Activated CD8-positive, alpha-beta T cell treated with anti-CD3 and anti-CD28 coated beads, Interleukin-2, amount 10 ng/mL, durations not matched to agents 7 days and 5 days (primary cell): ENCODE results near the gene KCNC4. TPM values are rescaled to one million over a fixed set of nuclear protein-coding genes. Genes with fewer than 3 reads are reported as not detected.

Experiments used
- ATAC-seq: fragments of 150-1000 bp; cut with Tn5 transposase; one replicate; pipeline ENCODE4 v1.10.0; 2021; ENCODE audit warnings: moderate library complexity
- CTCF ChIA-PET: fragments of 350-600 bp; sonication (Branson Sonifier 250); formaldehyde crosslinking; loops from one replicate; lab custom pipeline; 2021; ENCODE audit warnings: antibody characterized with exemption; lab: Charles Lee
- POLR2A ChIA-PET: fragments of 350-600 bp; sonication (Branson Sonifier 250); formaldehyde crosslinking; loops from one replicate; lab custom pipeline; 2021; ENCODE audit warnings: antibody characterized with exemption; lab: Charles Lee
- DNase-seq: peaks from one replicate; pipeline ENCODE4 v3.0.0-alpha.2; 2020
- H3K27ac Mint-ChIP-seq: one replicate; pipeline ENCODE4 v1.8.0; 2021; ENCODE audit warnings: mild to moderate bottlenecking, mixed read lengths
- H3K27me3 Mint-ChIP-seq: one replicate; pipeline ENCODE4 v1.8.0; 2021; ENCODE audit warnings: low read depth, mixed read lengths
- H3K36me3 Mint-ChIP-seq: one replicate; pipeline ENCODE4 v1.8.0; 2021; ENCODE audit warnings: low read depth, mixed read lengths
- H3K4me1 Mint-ChIP-seq: one replicate; pipeline ENCODE4 v1.8.0; 2021; ENCODE audit warnings: low read depth, mixed read lengths
- H3K4me3 Mint-ChIP-seq: one replicate; pipeline ENCODE4 v1.8.0; 2021; ENCODE audit warnings: mild to moderate bottlenecking, mixed read lengths
- H3K9me3 Mint-ChIP-seq: one replicate; pipeline ENCODE4 v1.8.0; 2022; ENCODE audit warnings: mixed read lengths; ENCODE audit not compliant: insufficient read depth
- total RNA-seq, 2 experiments: library from RNA; stranded (reverse); gene quantifications; one replicate each; pipeline ENCODE4 v1.2.3, GENCODE V29; 2021

Gene KCNC4
- total RNA-seq, 2 experiments from 2014 or later, result 7.5 to 8.3 TPM

GRCh38 chr1:110235834-110236682 lies 25.9 kb downstream of the KCNC4 start:
- Mint-ChIP-seq H3K36me3 (no peaks in the 10 kb centered on the region), H3K27me3 (no peaks in the 10 kb centered on the region), H3K4me1 (peaks cover 3% of the 10 kb centered on the region), H3K9me3 (no peaks in the 10 kb centered on the region), H3K4me3 (no peak overlapping the region), H3K27ac (no peak overlapping the region)
- DNase-seq (no peak), ATAC-seq (no peak)
- CTCF ChIA-PET, result interaction anchor here (1.1 kb wide), 1 partner anchor 28 kb away, joined by 4 read pairs; no protein-coding TSS in a partner anchor
- POLR2A ChIA-PET, result no interaction called here

GRCh38 chr1:110237386-110238152 lies 27.5 kb downstream of the KCNC4 start:
- H3K36me3 Mint-ChIP-seq, result no peaks in the 10 kb centered on the region

GRCh38 chr1:110239441-110240430 lies 29.6 kb downstream of the KCNC4 start:
- ATAC-seq (no peak), DNase-seq (no peak)
- no peaks in the 10 kb centered on the region for H3K9me3 Mint-ChIP-seq
- H3K4me3 Mint-ChIP-seq, result no peak overlapping the region
- H3K27ac Mint-ChIP-seq, result no peak overlapping the region
- POLR2A ChIA-PET, result no interaction called here
- H3K36me3 Mint-ChIP-seq, result no peaks in the 10 kb centered on the region
- CTCF ChIA-PET, result interaction anchor here (1.3 to 1.6 kb wide), 2 partner anchors 36 to 172 kb away, joined by 3 to 4 read pairs; no protein-coding TSS in a partner anchor
- no peaks in the 10 kb centered on the region for H3K27me3 Mint-ChIP-seq
- peaks cover 3% of the 10 kb centered on the region for H3K4me1 Mint-ChIP-seq

More at GRCh38 chr1:110237386-110238152, 27.5 kb downstream of the KCNC4 start:
- Mint-ChIP-seq H3K9me3 (no peaks in the 10 kb centered on the region), H3K4me1 (peaks cover 3% of the 10 kb centered on the region), H3K27ac (no peak overlapping the region), H3K27me3 (no peaks in the 10 kb centered on the region), H3K4me3 (no peak overlapping the region)
- ATAC-seq (no peak), DNase-seq (no peak)
- ChIA-PET POLR2A (no interaction called here), CTCF (no interaction called here)

GRCh38 chr1:110240476-110241210 lies 30.5 kb downstream of the KCNC4 start:
- Mint-ChIP-seq H3K36me3 (no peaks in the 10 kb centered on the region), H3K4me3 (no peak overlapping the region), H3K4me1 (peaks cover 3% of the 10 kb centered on the region), H3K27ac (no peak overlapping the region), H3K27me3 (no peaks in the 10 kb centered on the region), H3K9me3 (no peaks in the 10 kb centered on the region)
- ChIA-PET CTCF (interaction anchor here (0.9 to 1.6 kb wide), 2 partner anchors 33 to 171 kb away, joined by 3 read pairs; no protein-coding TSS in a partner anchor), POLR2A (no interaction called here)
- ATAC-seq, result no peak
- no peak for DNase-seq

- ChIA-PET POLR2A (no interaction called here), CTCF (interaction anchor here (0.9 kb wide), 1 partner anchor 34 kb away, joined by 3 read pairs; no protein-coding TSS in a partner anchor)
- H3K36me3 Mint-ChIP-seq, result no peaks in the 10 kb centered on the region
- no peaks in the 10 kb centered on the region for H3K27me3 Mint-ChIP-seq
- no peaks in the 10 kb centered on the region for H3K9me3 Mint-ChIP-seq
- no peak for ATAC-seq
- no peak overlapping the region for H3K4me3 Mint-ChIP-seq
- no peaks in the 10 kb centered on the region for H3K4me1 Mint-ChIP-seq
- DNase-seq, result no peak
- no peak overlapping the region for H3K27ac Mint-ChIP-seq
Measured at GRCh38 chr1:110241516-110241915, 31.4 kb downstream of the KCNC4 start.

GRCh38 chr1:110242062-110242461 lies 31.9 kb downstream of the KCNC4 start:
- DNase-seq (no peak), ATAC-seq (no peak)
- Mint-ChIP-seq H3K9me3 (no peaks in the 10 kb centered on the region), H3K27me3 (no peaks in the 10 kb centered on the region), H3K4me1 (no peaks in the 10 kb centered on the region), H3K36me3 (no peaks in the 10 kb centered on the region), H3K27ac (no peak overlapping the region), H3K4me3 (no peak overlapping the region)
- ChIA-PET POLR2A (no interaction called here), CTCF (no interaction called here)

- ChIA-PET POLR2A (no interaction called here), CTCF (interaction anchor here (3.0 kb wide), 1 partner anchor 35 kb away, joined by 18 read pairs; no protein-coding TSS in a partner anchor)
- DNase-seq (no peak), ATAC-seq (no peak)
- Mint-ChIP-seq H3K9me3 (no peaks in the 10 kb centered on the region), H3K27me3 (no peaks in the 10 kb centered on the region), H3K27ac (no peak overlapping the region), H3K4me3 (no peak overlapping the region), H3K4me1 (no peaks in the 10 kb centered on the region), H3K36me3 (no peaks in the 10 kb centered on the region)
Measured at GRCh38 chr1:110242731-110243130, 32.6 kb downstream of the KCNC4 start.

- Mint-ChIP-seq H3K9me3 (no peaks in the 10 kb centered on the region), H3K36me3 (no peaks in the 10 kb centered on the region), H3K4me1 (no peaks in the 10 kb centered on the region), H3K4me3 (no peak overlapping the region), H3K27me3 (no peaks in the 10 kb centered on the region), H3K27ac (no peak overlapping the region)
- ATAC-seq (no peak), DNase-seq (no peak)
- ChIA-PET POLR2A (no interaction called here), CTCF (interaction anchor here (3.0 kb wide), 1 partner anchor 35 kb away, joined by 18 read pairs; no protein-coding TSS in a partner anchor)
Measured at GRCh38 chr1:110243146-110243545, 33.0 kb downstream of the KCNC4 start.

GRCh38 chr1:110243574-110243973 lies 33.5 kb downstream of the KCNC4 start:
- Mint-ChIP-seq H3K4me1 (no peaks in the 10 kb centered on the region), H3K4me3 (no peak overlapping the region), H3K27me3 (no peaks in the 10 kb centered on the region), H3K36me3 (no peaks in the 10 kb centered on the region), H3K9me3 (no peaks in the 10 kb centered on the region), H3K27ac (no peak overlapping the region)
- ChIA-PET CTCF (interaction anchor here (1.5 to 3.0 kb wide), 3 partner anchors 36 to 217 kb away, joined by 4 to 18 read pairs (median 5); no protein-coding TSS in a partner anchor), POLR2A (no interaction called here)
- no peak for ATAC-seq
- DNase-seq, result no peak

GRCh38 chr1:110245876-110246620 lies 35.9 kb downstream of the KCNC4 start:
- no peak overlapping the region for H3K27ac Mint-ChIP-seq
- no peaks in the 10 kb centered on the region for H3K4me1 Mint-ChIP-seq
- ChIA-PET POLR2A (interaction anchor here (1.0 to 1.1 kb wide), 2 partner anchors 10 to 25 kb away, joined by 3 read pairs; no protein-coding TSS in a partner anchor), CTCF (interaction anchor here (1.4 to 3.0 kb wide), 2 partner anchors 38 to 43 kb away, joined by 3 to 18 read pairs; no protein-coding TSS in a partner anchor)
- ATAC-seq, result no peak
- H3K36me3 Mint-ChIP-seq, result no peaks in the 10 kb centered on the region
- H3K27me3 Mint-ChIP-seq, result no peaks in the 10 kb centered on the region
- H3K4me3 Mint-ChIP-seq, result no peak overlapping the region
- H3K9me3 Mint-ChIP-seq, result no peaks in the 10 kb centered on the region
- DNase-seq, result no peak
